ENCODE measurements around the gene CA6.

The CA6 gene

GRCh38 chr1:8970870-8971337, 25.2 kb downstream of the CA6 start:
- no peaks in the 10 kb centered on the region for H3K36me3 ChIP-seq (ENCODE audit: insufficient read depth)
- no peak overlapping the region for H3K27ac ChIP-seq
- H3K4me2 ChIP-seq: no peak overlapping the region
- no peak overlapping the region for H3K9ac ChIP-seq
- no peak overlapping the region for H3K4me3 ChIP-seq (IDR thresholded peaks at IDR 0.05; ENCODE audit: insufficient read depth, low read depth, low read length)
- H3K27me3 ChIP-seq (ENCODE audit: insufficient read depth, low read depth): no peaks in the 10 kb centered on the region
- H2AFZ ChIP-seq (ENCODE audit: low read depth): no peak overlapping the region
- H4K20me1 ChIP-seq (ENCODE audit: insufficient read depth): no peaks in the 10 kb centered on the region
- TF ChIP-seq, protein P1, sequence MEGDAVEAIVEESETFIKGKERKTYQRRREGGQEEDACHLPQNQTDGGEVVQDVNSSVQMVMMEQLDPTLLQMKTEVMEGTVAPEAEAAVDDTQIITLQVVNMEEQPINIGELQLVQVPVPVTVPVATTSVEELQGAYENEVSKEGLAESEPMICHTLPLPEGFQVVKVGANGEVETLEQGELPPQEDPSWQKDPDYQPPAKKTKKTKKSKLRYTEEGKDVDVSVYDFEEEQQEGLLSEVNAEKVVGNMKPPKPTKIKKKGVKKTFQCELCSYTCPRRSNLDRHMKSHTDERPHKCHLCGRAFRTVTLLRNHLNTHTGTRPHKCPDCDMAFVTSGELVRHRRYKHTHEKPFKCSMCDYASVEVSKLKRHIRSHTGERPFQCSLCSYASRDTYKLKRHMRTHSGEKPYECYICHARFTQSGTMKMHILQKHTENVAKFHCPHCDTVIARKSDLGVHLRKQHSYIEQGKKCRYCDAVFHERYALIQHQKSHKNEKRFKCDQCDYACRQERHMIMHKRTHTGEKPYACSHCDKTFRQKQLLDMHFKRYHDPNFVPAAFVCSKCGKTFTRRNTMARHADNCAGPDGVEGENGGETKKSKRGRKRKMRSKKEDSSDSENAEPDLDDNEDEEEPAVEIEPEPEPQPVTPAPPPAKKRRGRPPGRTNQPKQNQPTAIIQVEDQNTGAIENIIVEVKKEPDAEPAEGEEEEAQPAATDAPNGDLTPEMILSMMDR (conservative IDR thresholded peaks at IDR 0.05; ENCODE audit: low read depth, low read length): no peak
- no peaks in the 10 kb centered on the region for H3K79me2 ChIP-seq (ENCODE audit: insufficient read depth, low read depth)
- no peaks in the 10 kb centered on the region for H3K4me1 ChIP-seq (ENCODE audit: low read depth, poor library complexity, severe bottlenecking)

GRCh38 chr1:8974551-8974950, 28.9 kb downstream of the CA6 start:
- H3K79me2 ChIP-seq (ENCODE audit: insufficient read depth, low read depth): no peaks in the 10 kb centered on the region
- no peaks in the 10 kb centered on the region for H3K36me3 ChIP-seq (ENCODE audit: insufficient read depth)
- TF ChIP-seq, protein P1 (conservative IDR thresholded peaks at IDR 0.05; ENCODE audit: low read depth, low read length): no peak
- no peaks in the 10 kb centered on the region for H3K4me1 ChIP-seq (ENCODE audit: low read depth, poor library complexity, severe bottlenecking)
- H3K27me3 ChIP-seq (ENCODE audit: insufficient read depth, low read depth): no peaks in the 10 kb centered on the region
- H3K9ac ChIP-seq: no peak overlapping the region
- no peak overlapping the region for H3K4me3 ChIP-seq (IDR thresholded peaks at IDR 0.05; ENCODE audit: insufficient read depth, low read depth, low read length)
- H3K4me2 ChIP-seq: no peak overlapping the region
- H4K20me1 ChIP-seq (ENCODE audit: insufficient read depth): no peaks in the 10 kb centered on the region
- H3K27ac ChIP-seq: no peak overlapping the region
- no peak overlapping the region for H2AFZ ChIP-seq (ENCODE audit: low read depth)

DNA sequence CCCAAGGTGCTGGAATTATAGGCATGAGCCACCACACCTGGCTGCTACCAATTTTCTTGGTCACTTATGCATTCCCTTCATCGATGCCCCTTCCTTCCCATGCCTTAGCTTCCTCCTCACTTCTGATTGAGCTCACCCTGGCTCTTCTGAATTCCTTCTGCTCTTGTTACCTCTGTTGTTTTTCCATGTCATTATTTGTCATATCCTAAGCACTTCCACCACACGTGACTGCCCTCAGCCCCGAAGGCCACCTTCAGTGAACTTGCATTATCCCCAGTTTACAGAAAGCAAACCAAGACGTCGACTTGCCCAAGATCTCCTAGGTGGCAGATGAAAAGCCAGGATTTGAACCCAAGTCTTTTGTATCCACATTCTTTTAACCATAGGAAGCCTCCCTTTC, 30.7 kb downstream of the CA6 start:
- Histone ChIP-seq H2AFZ (ENCODE audit: low read depth) (no peak overlapping the region), H3K27ac (no peak overlapping the region), H3K4me2 (no peak overlapping the region), H3K4me3 (IDR thresholded peaks at IDR 0.05; ENCODE audit: insufficient read depth, low read depth, low read length) (no peak overlapping the region), H3K79me2 (ENCODE audit: insufficient read depth, low read depth) (no peaks in the 10 kb centered on the region), H3K4me1 (ENCODE audit: low read depth, poor library complexity, severe bottlenecking) (no peaks in the 10 kb centered on the region), H3K9ac (no peak overlapping the region), H3K36me3 (ENCODE audit: insufficient read depth) (no peaks in the 10 kb centered on the region), H3K27me3 (ENCODE audit: insufficient read depth, low read depth) (no peaks in the 10 kb centered on the region; the same call in 1 of the 2 replicates), H4K20me1 (ENCODE audit: insufficient read depth) (no peaks in the 10 kb centered on the region)
- TF ChIP-seq, protein P1 (conservative IDR thresholded peaks at IDR 0.05; ENCODE audit: low read depth, low read length): no peak

DNA sequence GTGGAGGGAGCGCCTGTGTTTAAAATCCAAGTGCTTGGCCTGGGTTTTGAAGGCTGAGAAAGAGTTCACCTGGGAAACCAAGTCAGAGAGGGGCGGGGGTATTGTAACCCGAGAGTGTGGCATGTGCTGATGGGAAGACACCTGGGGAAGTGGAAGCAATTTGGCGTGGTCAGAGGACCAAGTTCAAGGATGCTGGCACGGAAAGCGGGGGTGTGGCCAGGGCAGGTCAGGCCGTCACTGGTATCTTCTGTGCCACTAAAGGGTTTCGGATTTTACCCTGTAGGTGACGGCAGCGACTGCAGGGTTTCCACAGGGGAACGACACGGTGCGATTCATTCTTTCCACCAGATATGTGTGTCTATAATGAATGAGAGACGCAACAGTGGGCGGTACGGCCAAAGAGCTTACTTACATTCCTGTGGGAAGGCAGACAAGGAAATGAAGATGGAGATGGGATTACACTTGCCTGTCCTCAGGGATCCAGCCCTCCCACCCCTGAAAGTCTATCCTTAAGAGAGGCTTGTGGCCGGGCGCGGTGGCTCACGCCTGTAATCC, 31.3 kb downstream of the CA6 start:
- Histone ChIP-seq H2AFZ (ENCODE audit: low read depth) (no peak overlapping the region), H3K27me3 (ENCODE audit: insufficient read depth, low read depth) (no peaks in the 10 kb centered on the region; the same call in 1 of the 2 replicates), H3K79me2 (ENCODE audit: insufficient read depth, low read depth) (no peaks in the 10 kb centered on the region), H3K4me3 (IDR thresholded peaks at IDR 0.05; ENCODE audit: insufficient read depth, low read depth, low read length) (no peak overlapping the region), H3K36me3 (ENCODE audit: insufficient read depth) (no peaks in the 10 kb centered on the region), H3K27ac (no peak overlapping the region), H3K4me2 (no peak overlapping the region), H3K9ac (no peak overlapping the region), H3K4me1 (ENCODE audit: low read depth, poor library complexity, severe bottlenecking) (no peaks in the 10 kb centered on the region), H4K20me1 (ENCODE audit: insufficient read depth) (no peaks in the 10 kb centered on the region)
- TF ChIP-seq, protein P1 (conservative IDR thresholded peaks at IDR 0.05; ENCODE audit: low read depth, low read length): no peak

Data from KMS-11 (cell line).